HEK293 (cell line): Measurements from ENCODE around the gene PDE12.

ENCODE experiments used
- CTCF ChIA-PET: fragments of 350-600 bp; formaldehyde crosslinking; extraction: SDS; loops from one replicate; lab custom pipeline; 2021; ENCODE audit warnings: antibody characterized with exemption; lab: Yijun Ruan, JAX
- POLR2A ChIA-PET: fragments of 300-600 bp; formaldehyde crosslinking; extraction: SDS; loops from one replicate; lab custom pipeline; 2020; ENCODE audit warnings: antibody characterized with exemption, inconsistent platforms; lab: Yijun Ruan, JAX
- H3K27ac ChIP-seq: fragments of 200-500 bp; sonication (Bioruptor generic); 2 replicates; pipeline ENCODE4 v1.5.1; 2014; ENCODE audit warnings: low read depth, low read length, control low read depth, inconsistent platforms; ENCODE audit errors: extremely low read depth
- H3K36me3 ChIP-seq, 2 experiments: fragments of 200-500 bp in 1 of 2; sonication (Bioruptor generic) in 1 of 2; 1 replicate in 1 of 2; 2 replicates in 1 of 2; pipeline ENCODE4 v1.5.1; 2014 to 2017; ENCODE audit warnings: inconsistent platforms in 2 of 2, low read length in 2 of 2; ENCODE audit not compliant: control insufficient read depth in 2 of 2, insufficient read depth in 1 of 2
- H3K4me1 ChIP-seq: fragments of 200-500 bp; sonication (Bioruptor generic); 2 replicates; pipeline ENCODE4 v1.5.1; 2014; ENCODE audit warnings: mild to moderate bottlenecking, low read length, inconsistent platforms; ENCODE audit not compliant: control insufficient read depth, insufficient read depth
- H3K4me3 ChIP-seq: 2 replicates; pipeline ENCODE4 v1.5.1; 2011; ENCODE audit warnings: low read depth, mild to moderate bottlenecking, control low read depth, low read length, moderate library complexity
- H3K9me3 ChIP-seq: fragments of 200-500 bp; sonication (Bioruptor generic); 2 replicates; pipeline ENCODE4 v1.5.1; 2014; ENCODE audit warnings: low read depth, low read length, inconsistent platforms; ENCODE audit not compliant: control insufficient read depth, insufficient read depth
- BCL6B ChIP-seq: fragments of 450-650 bp; formaldehyde crosslinking; IDR thresholded peaks from 2 replicates; pipeline ENCODE4 v1.5.1; 2017; ENCODE audit warnings: missing biosample characterization, missing genetic modification characterization
- FEZF1 ChIP-seq: fragments of 450-650 bp; formaldehyde crosslinking; IDR thresholded peaks from 2 replicates; pipeline ENCODE4 v1.5.1; 2016; ENCODE audit warnings: missing biosample characterization, missing genetic modification characterization
- GFI1B ChIP-seq: fragments of 450-650 bp; formaldehyde crosslinking; IDR thresholded peaks from 2 replicates; pipeline ENCODE4 v1.5.1; 2016; ENCODE audit warnings: missing biosample characterization, missing genetic modification characterization
- GLIS1 ChIP-seq: fragments of 450-650 bp; formaldehyde crosslinking; IDR thresholded peaks from 2 replicates; pipeline ENCODE4 v1.5.1; 2016; ENCODE audit warnings: missing biosample characterization, missing genetic modification characterization
- IKZF3 ChIP-seq: fragments of 450-650 bp; IDR thresholded peaks from 2 replicates; pipeline ENCODE4 v1.5.0; 2018; ENCODE audit warnings: missing biosample characterization, mild to moderate bottlenecking, missing genetic modification characterization, moderate library complexity
- KLF10 ChIP-seq: fragments of 450-650 bp; IDR thresholded peaks from 2 replicates; pipeline ENCODE4 v1.5.1; 2018; ENCODE audit warnings: missing biosample characterization, mild to moderate bottlenecking, missing genetic modification characterization
- OSR2 ChIP-seq: fragments of 450-650 bp; formaldehyde crosslinking; IDR thresholded peaks from 2 replicates; pipeline ENCODE4 v1.5.1; 2016; ENCODE audit warnings: missing biosample characterization, missing genetic modification characterization
- PBX3 ChIP-seq: sonication (generic); formaldehyde crosslinking; IDR thresholded peaks from 2 replicates; pipeline ENCODE4 v1.8.1; 2022; ENCODE audit warnings: mild to moderate bottlenecking, moderate library complexity, missing genetic modification reagents
- PRDM1 ChIP-seq: fragments of 450-650 bp; formaldehyde crosslinking; IDR thresholded peaks from 2 replicates; pipeline ENCODE4; 2016; ENCODE audit warnings: missing biosample characterization, missing genetic modification characterization
- PRDM6 ChIP-seq: fragments of 450-650 bp; formaldehyde crosslinking; IDR thresholded peaks from 2 replicates; pipeline ENCODE4 v1.5.1; 2017; ENCODE audit warnings: missing biosample characterization, missing genetic modification characterization
- TRIM28 ChIP-seq: IDR thresholded peaks from 2 replicates; pipeline ENCODE4 v1.6.1; 2011; ENCODE audit warnings: low read length, control low read depth, borderline replicate concordance
- YY1 ChIP-seq: fragments of 450-650 bp; formaldehyde crosslinking; IDR thresholded peaks from 2 replicates; pipeline ENCODE4 v1.5.1; 2018; ENCODE audit warnings: missing biosample characterization, missing genetic modification characterization
- ZBTB26 ChIP-seq: fragments of 450-650 bp; formaldehyde crosslinking; optimal IDR thresholded peaks from 2 replicates; pipeline ENCODE3; 2016; ENCODE audit warnings: missing biosample characterization, mild to moderate bottlenecking, missing genetic modification characterization
- ZBTB44 ChIP-seq: fragments of 450-650 bp; IDR thresholded peaks from 2 replicates; pipeline ENCODE4 v1.5.1; 2018; ENCODE audit warnings: missing biosample characterization, mild to moderate bottlenecking, missing genetic modification characterization
- ZNF16 ChIP-seq: fragments of 450-650 bp; formaldehyde crosslinking; IDR thresholded peaks from 2 replicates; pipeline ENCODE4 v1.5.1; 2016; ENCODE audit warnings: low read depth, missing biosample characterization, missing genetic modification characterization
- ZNF335 ChIP-seq: fragments of 450-650 bp; formaldehyde crosslinking; conservative IDR thresholded peaks from 2 replicates; pipeline ENCODE4 v1.5.1; 2016; ENCODE audit warnings: missing biosample characterization, missing genetic modification characterization
- ZNF394 ChIP-seq: fragments of 450-650 bp; formaldehyde crosslinking; IDR thresholded peaks from 2 replicates; pipeline ENCODE4 v1.5.1; 2016; ENCODE audit warnings: missing biosample characterization, missing genetic modification characterization, mild to moderate bottlenecking, moderate library complexity, borderline replicate concordance
- ZNF560 ChIP-seq: fragments of 450-650 bp; formaldehyde crosslinking; IDR thresholded peaks from 2 replicates; pipeline ENCODE4 v1.5.1; 2017; ENCODE audit warnings: missing biosample characterization, missing genetic modification characterization, borderline replicate concordance
- ZNF623 ChIP-seq: fragments of 450-650 bp; formaldehyde crosslinking; IDR thresholded peaks from 2 replicates; pipeline ENCODE4 v1.5.1; 2016; ENCODE audit warnings: missing biosample characterization, missing genetic modification characterization
- ZNF677 ChIP-seq: fragments of 450-650 bp; IDR thresholded peaks from 2 replicates; pipeline ENCODE4 v1.5.0; 2018; ENCODE audit warnings: missing biosample characterization, mild to moderate bottlenecking, missing genetic modification characterization, moderate library complexity
- ZNF785 ChIP-seq: fragments of 450-650 bp; formaldehyde crosslinking; IDR thresholded peaks from 2 replicates; pipeline ENCODE4 v1.5.1; 2016; ENCODE audit warnings: missing biosample characterization, missing genetic modification characterization
- ZNF791 ChIP-seq: fragments of 450-650 bp; formaldehyde crosslinking; IDR thresholded peaks from 2 replicates; pipeline ENCODE4 v1.5.1; 2016; ENCODE audit warnings: missing biosample characterization, missing genetic modification characterization
- ZNF792 ChIP-seq: fragments of 450-650 bp; formaldehyde crosslinking; IDR thresholded peaks from 2 replicates; pipeline ENCODE4 v1.5.1; 2016; ENCODE audit warnings: missing biosample characterization, missing genetic modification characterization
- ZSCAN5A ChIP-seq: fragments of 450-650 bp; formaldehyde crosslinking; IDR thresholded peaks from 2 replicates; pipeline ENCODE4 v1.5.1; 2016; ENCODE audit warnings: missing biosample characterization, missing genetic modification characterization

PDE12 gene

GRCh38 chr3:57538465-57538864 lies 17.6 kb upstream of the PDE12 start:
- Histone ChIP-seq H3K36me3 (no peaks in the 10 kb centered on the region), H3K4me3 (no peak overlapping the region), H3K9me3 (no peaks in the 10 kb centered on the region), H3K4me1 (no peaks in the 10 kb centered on the region)
- CTCF ChIA-PET: interaction anchor here (0.7 kb wide), 1 partner anchor 19 kb away, joined by 3 read pairs; no protein-coding TSS in a partner anchor
- no peak for TF ChIP-seq PBX3 (CRISPR knock-in tag)
- TF ChIP-seq TRIM28: no peak
- TF ChIP-seq ZNF560 (tag by site-specific recombination): no peak
- no peak for TF ChIP-seq ZSCAN5A
- no peak for TF ChIP-seq YY1 (tag by site-specific recombination)
- TF ChIP-seq PRDM1: peak; percentile 77
- TF ChIP-seq, all 188 proteins: peak for 1
- POLR2A ChIA-PET: no interaction called here
- no peak overlapping the region for H3K27ac ChIP-seq

GRCh38 chr3:57544181-57545125 lies 11.6 kb upstream of the PDE12 start, which contains the start of gene DNAH12:
Gene DNAH12, minus strand, starts transcription at chr3:57544344. Its CDS starts 1,474 bp downstream, at chr3:57542870.
- Histone ChIP-seq H3K4me1 (peaks cover 3% of the 10 kb centered on the region; the same call in 1 of the 2 replicates), H3K4me3 (peak within 1 kb of the TSS; percentile 29), H3K9me3 (no peaks in the 10 kb centered on the region), H3K27ac (no peak within 1 kb of the TSS), H3K36me3 (no peaks in the 10 kb centered on the region)
- CTCF ChIA-PET: no interaction called here
- POLR2A ChIA-PET: interaction anchor here (1.1 kb wide), 1 partner anchor 11 kb away, joined by 4 read pairs; the partner anchor contains the start of gene PDE12
- TF ChIP-seq GFI1B (tag by site-specific recombination) (no peak; the same call in 1 of the 2 replicates), ZNF677 (tag by site-specific recombination) (no peak), ZNF785 (no peak), ZNF623 (tag by site-specific recombination) (no peak), ZNF791 (tag by site-specific recombination) (no peak), IKZF3 (tag by site-specific recombination) (0 out of 2 replicates have a peak, but pooled peaks have one; percentile 26), ZNF335 (tag by site-specific recombination) (0 out of 2 replicates have a peak, but pooled peaks have one; percentile 7), BCL6B (tag by site-specific recombination) (0 out of 2 replicates have a peak, but pooled peaks have one; percentile 20), ZNF792 (tag by site-specific recombination) (no peak), ZBTB26 (tag by site-specific recombination) (no peak), ZNF394 (tag by site-specific recombination) (peak; percentile 68; the same call in 1 of the 2 replicates), OSR2 (tag by site-specific recombination) (no peak; the same call in 1 of the 2 replicates), ZNF16 (tag by site-specific recombination) (no peak), ZBTB44 (tag by site-specific recombination) (0 out of 2 replicates have a peak, but pooled peaks have one; percentile 12), PRDM6 (peak; percentile 73), FEZF1 (tag by site-specific recombination) (peak; percentile 60; the same call in 1 of the 2 replicates), GLIS1 (peak; percentile 91), KLF10 (tag by site-specific recombination) (no peak)
